ENCODE data around the gene SH3RF3.
"Not testable (repeated sequence)": the region's sequence is repeated elsewhere in the genome, so short reads cannot be mapped to it uniquely, and the experiment has no call there.

Gene SH3RF3

GRCh38 chr2:109205447-109205846, 76.4 kb downstream of the SH3RF3 start:
- DNase-seq: no peak

GRCh38 chr2:109206569-109207146, 77.7 kb downstream of the SH3RF3 start:
- DNase-seq: no peak

GRCh38 chr2:109207176-109207575, 78.2 kb downstream of the SH3RF3 start:
- DNase-seq: no peak

GRCh38 chr2:109208071-109208950, 79.3 kb downstream of the SH3RF3 start:
- peak; percentile 18 for DNase-seq

- DNase-seq: no peak
Measured at GRCh38 chr2:109208951-109209335, 79.9 kb downstream of the SH3RF3 start.

- DNase-seq: no peak
Measured at GRCh38 chr2:109209412-109209811, 80.4 kb downstream of the SH3RF3 start.

- no peak for DNase-seq
Measured at GRCh38 chr2:109209941-109210340, 80.9 kb downstream of the SH3RF3 start.

- no peak for DNase-seq
Measured at GRCh38 chr2:109210431-109211200, 81.6 kb downstream of the SH3RF3 start.

GRCh38 chr2:109211315-109211714, 82.3 kb downstream of the SH3RF3 start:
- no peak for DNase-seq

- DNase-seq: no peak
Measured at GRCh38 chr2:109212836-109213563, 84.0 kb downstream of the SH3RF3 start.

GRCh38 chr2:109213646-109214433, 84.8 kb downstream of the SH3RF3 start:
- DNase-seq: peak; percentile 94

- no peak for DNase-seq
Measured at GRCh38 chr2:109214651-109215371, 85.8 kb downstream of the SH3RF3 start.

- DNase-seq: no peak
Measured at GRCh38 chr2:109215866-109216265, 86.9 kb downstream of the SH3RF3 start.

- DNase-seq: no peak
Measured at GRCh38 chr2:109216332-109216731, 87.3 kb downstream of the SH3RF3 start.

- peak; percentile 14 for DNase-seq
Measured at GRCh38 chr2:109217362-109218086, 88.5 kb downstream of the SH3RF3 start.

- peak; percentile 15 for DNase-seq
Measured at GRCh38 chr2:109218087-109218791, 89.2 kb downstream of the SH3RF3 start.

GRCh38 chr2:109218792-109219126, 89.8 kb downstream of the SH3RF3 start:
- no peak for DNase-seq

GRCh38 chr2:109220860-109221259, 91.9 kb downstream of the SH3RF3 start:
- DNase-seq: no peak

GRCh38 chr2:109221316-109221715, 92.3 kb downstream of the SH3RF3 start:
- DNase-seq: not testable (repeated sequence)

GRCh38 chr2:109222422-109222821, 93.4 kb downstream of the SH3RF3 start:
- no peak for DNase-seq

Measured in hematopoietic multipotent progenitor cell treated with erythropoietin and hydrocortisone succinate and interleukin-3 and kit ligand, for 4 days (in vitro differentiated cells).